ENCODE results near the gene KCNAB1. TPM values are rescaled to one million over a fixed set of nuclear protein-coding genes. Genes with fewer than 3 reads are reported as not detected.

The KCNAB1 gene
- total and polyA plus RNA-seq, 2 donors (not counting 1 experiment from before 2014, with no cell fraction given), result 0.03 to 0.33 TPM

- Histone ChIP-seq H3K9me3 (ENCODE audit: control insufficient read depth, insufficient read depth, low read depth, low read length) (no peaks in the 10 kb centered on the region), H3K4me1 (ENCODE audit: control insufficient read depth, extremely low read depth, insufficient read depth, low read length) (peaks cover 2% of the 10 kb centered on the region), H3K79me2 (ENCODE audit: control insufficient read depth, insufficient read depth, low read length) (no peaks in the 10 kb centered on the region), H3K4me2 (ENCODE audit: extremely low read depth, insufficient read depth, low read length) (no peak overlapping the region), H4K20me1 (ENCODE audit: control insufficient read depth, extremely low read depth, insufficient read depth, low read length) (no peaks in the 10 kb centered on the region), H3K27me3 (ENCODE audit: control insufficient read depth, insufficient read depth, low read length) (no peaks in the 10 kb centered on the region), H3K36me3 (ENCODE audit: control insufficient read depth, insufficient read depth, low read length) (no peaks in the 10 kb centered on the region), H2AFZ (ENCODE audit: low read length) (no peak overlapping the region), H3K9ac (ENCODE audit: insufficient read depth, low read length) (no peak overlapping the region), H3K27ac (ENCODE audit: insufficient read depth, low read length) (no peak overlapping the region), H3K4me3 (replicated peaks in 1 of 4; ENCODE audit: control extremely low read depth in 1 of 4, insufficient read depth in 1 of 4, low read depth in 3 of 4, low read length in 4 of 4) (no peak overlapping the region)
- DNase-seq (ENCODE audit: low read depth in 2 of 2), result no peak
- TF ChIP-seq, protein P1, sequence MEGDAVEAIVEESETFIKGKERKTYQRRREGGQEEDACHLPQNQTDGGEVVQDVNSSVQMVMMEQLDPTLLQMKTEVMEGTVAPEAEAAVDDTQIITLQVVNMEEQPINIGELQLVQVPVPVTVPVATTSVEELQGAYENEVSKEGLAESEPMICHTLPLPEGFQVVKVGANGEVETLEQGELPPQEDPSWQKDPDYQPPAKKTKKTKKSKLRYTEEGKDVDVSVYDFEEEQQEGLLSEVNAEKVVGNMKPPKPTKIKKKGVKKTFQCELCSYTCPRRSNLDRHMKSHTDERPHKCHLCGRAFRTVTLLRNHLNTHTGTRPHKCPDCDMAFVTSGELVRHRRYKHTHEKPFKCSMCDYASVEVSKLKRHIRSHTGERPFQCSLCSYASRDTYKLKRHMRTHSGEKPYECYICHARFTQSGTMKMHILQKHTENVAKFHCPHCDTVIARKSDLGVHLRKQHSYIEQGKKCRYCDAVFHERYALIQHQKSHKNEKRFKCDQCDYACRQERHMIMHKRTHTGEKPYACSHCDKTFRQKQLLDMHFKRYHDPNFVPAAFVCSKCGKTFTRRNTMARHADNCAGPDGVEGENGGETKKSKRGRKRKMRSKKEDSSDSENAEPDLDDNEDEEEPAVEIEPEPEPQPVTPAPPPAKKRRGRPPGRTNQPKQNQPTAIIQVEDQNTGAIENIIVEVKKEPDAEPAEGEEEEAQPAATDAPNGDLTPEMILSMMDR (conservative IDR thresholded peaks at IDR 0.05 in 1 of 2, IDR thresholded peaks at IDR 0.05 in 1 of 2; ENCODE audit: low read depth in 1 of 2, low read length in 2 of 2), result no peak
- no peak for TF ChIP-seq EZH2 (IDR thresholded peaks at IDR 0.05; ENCODE audit: low read length, missing control alignments)
Measured at GRCh38 chr3:156311930-156312329, 191.6 kb downstream of the KCNAB1 start.

- Histone ChIP-seq H3K36me3 (ENCODE audit: control insufficient read depth, insufficient read depth, low read length) (no peaks in the 10 kb centered on the region), H4K20me1 (ENCODE audit: control insufficient read depth, extremely low read depth, insufficient read depth, low read length) (no peaks in the 10 kb centered on the region), H3K27me3 (ENCODE audit: control insufficient read depth, insufficient read depth, low read length) (no peaks in the 10 kb centered on the region), H3K79me2 (ENCODE audit: control insufficient read depth, insufficient read depth, low read length) (no peaks in the 10 kb centered on the region), H3K9me3 (ENCODE audit: control insufficient read depth, insufficient read depth, low read depth, low read length) (no peaks in the 10 kb centered on the region), H3K4me1 (ENCODE audit: control insufficient read depth, extremely low read depth, insufficient read depth, low read length) (no peaks in the 10 kb centered on the region), H3K27ac (ENCODE audit: insufficient read depth, low read length) (no peak overlapping the region), H2AFZ (ENCODE audit: low read length) (no peak overlapping the region), H3K4me3 (replicated peaks in 1 of 4; ENCODE audit: control extremely low read depth in 1 of 4, insufficient read depth in 1 of 4, low read depth in 3 of 4, low read length in 4 of 4) (no peak overlapping the region), H3K4me2 (ENCODE audit: extremely low read depth, insufficient read depth, low read length) (no peak overlapping the region), H3K9ac (ENCODE audit: insufficient read depth, low read length) (no peak overlapping the region)
- no peak for DNase-seq (ENCODE audit: low read depth in 2 of 2)
- no peak for TF ChIP-seq EZH2 (IDR thresholded peaks at IDR 0.05; ENCODE audit: low read length, missing control alignments)
Measured at GRCh38 chr3:156316076-156316475, 195.7 kb downstream of the KCNAB1 start.

DNA sequence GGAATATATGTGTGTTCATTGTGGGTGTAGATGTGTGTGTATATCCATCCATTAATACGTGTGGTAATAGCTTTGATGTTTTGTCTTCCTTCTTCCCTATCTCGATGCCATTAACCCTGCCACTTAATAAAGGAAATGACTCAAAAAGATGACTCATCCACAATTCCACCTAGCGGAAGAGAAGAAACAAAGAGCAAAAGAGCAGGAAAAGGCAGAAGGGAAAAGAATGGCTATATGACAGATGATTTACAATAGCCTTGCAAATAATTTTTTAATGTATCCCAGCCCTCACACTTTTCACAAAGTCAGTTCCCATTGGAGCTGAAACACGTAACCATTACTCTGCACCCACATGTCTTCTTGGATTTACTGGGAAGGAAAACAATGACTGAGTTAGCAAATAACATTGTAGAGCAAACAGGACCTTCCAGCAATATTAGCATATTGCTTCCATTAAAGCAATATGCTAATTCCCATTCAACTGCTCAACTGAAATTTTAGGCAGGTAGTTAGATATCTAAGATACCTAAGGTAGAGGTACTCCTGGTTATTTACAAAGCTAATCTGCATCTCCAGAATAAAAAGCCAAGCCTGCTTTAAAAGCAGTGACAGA, 197.2 kb downstream of the KCNAB1 start:
- H4K20me1 ChIP-seq (ENCODE audit: control insufficient read depth, extremely low read depth, insufficient read depth, low read length), result no peaks in the 10 kb centered on the region
- H3K4me3 ChIP-seq (replicated peaks in 1 of 4; ENCODE audit: control extremely low read depth in 1 of 4, insufficient read depth in 1 of 4, low read depth in 3 of 4, low read length in 4 of 4), result no peak overlapping the region
- H3K79me2 ChIP-seq (ENCODE audit: control insufficient read depth, insufficient read depth, low read length), result no peaks in the 10 kb centered on the region
- DNase-seq (ENCODE audit: low read depth in 2 of 2), result peak; percentile 27 to 80
- H2AFZ ChIP-seq (ENCODE audit: low read length), result no peak overlapping the region
- no peaks in the 10 kb centered on the region for H3K27me3 ChIP-seq (ENCODE audit: control insufficient read depth, insufficient read depth, low read length)
- H3K27ac ChIP-seq (ENCODE audit: insufficient read depth, low read length), result no peak overlapping the region
- no peaks in the 10 kb centered on the region for H3K4me1 ChIP-seq (ENCODE audit: control insufficient read depth, extremely low read depth, insufficient read depth, low read length)
- H3K9ac ChIP-seq (ENCODE audit: insufficient read depth, low read length), result no peak overlapping the region
- no peaks in the 10 kb centered on the region for H3K36me3 ChIP-seq (ENCODE audit: control insufficient read depth, insufficient read depth, low read length)
- no peak overlapping the region for H3K4me2 ChIP-seq (ENCODE audit: extremely low read depth, insufficient read depth, low read length)
- TF ChIP-seq EZH2 (IDR thresholded peaks at IDR 0.05; ENCODE audit: low read length, missing control alignments), result no peak
- TF ChIP-seq, protein P1 (conservative IDR thresholded peaks at IDR 0.05 in 1 of 2, IDR thresholded peaks at IDR 0.05 in 1 of 2; ENCODE audit: low read depth in 1 of 2, low read length in 2 of 2), result no peak
- H3K9me3 ChIP-seq (ENCODE audit: control insufficient read depth, insufficient read depth, low read depth, low read length), result no peaks in the 10 kb centered on the region

All from fibroblast of lung (primary cell).